Measurements from ENCODE around the gene SREBF1.

DNA sequence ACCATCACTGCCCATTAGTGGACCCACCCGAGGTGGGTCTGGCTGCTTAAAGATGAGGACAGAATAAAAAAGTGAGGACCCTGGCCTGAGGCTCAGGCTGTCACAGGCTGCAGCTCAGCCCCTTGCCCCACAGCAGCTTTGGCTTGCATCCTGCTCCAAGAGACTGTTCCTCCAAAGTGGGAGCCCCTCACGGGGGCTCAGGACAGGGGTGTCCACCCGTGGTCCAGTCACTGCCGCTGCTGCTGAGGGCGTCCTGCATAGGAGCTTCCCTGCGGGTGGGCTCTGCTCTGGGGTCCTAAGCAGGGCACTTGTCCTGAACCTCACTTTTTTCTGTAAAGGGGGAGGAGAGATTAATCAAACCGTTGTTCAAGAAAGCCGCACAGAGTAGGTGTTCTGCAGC lies 47.8 kb downstream of the SREBF1 start:
- TF ChIP-seq, protein P1, sequence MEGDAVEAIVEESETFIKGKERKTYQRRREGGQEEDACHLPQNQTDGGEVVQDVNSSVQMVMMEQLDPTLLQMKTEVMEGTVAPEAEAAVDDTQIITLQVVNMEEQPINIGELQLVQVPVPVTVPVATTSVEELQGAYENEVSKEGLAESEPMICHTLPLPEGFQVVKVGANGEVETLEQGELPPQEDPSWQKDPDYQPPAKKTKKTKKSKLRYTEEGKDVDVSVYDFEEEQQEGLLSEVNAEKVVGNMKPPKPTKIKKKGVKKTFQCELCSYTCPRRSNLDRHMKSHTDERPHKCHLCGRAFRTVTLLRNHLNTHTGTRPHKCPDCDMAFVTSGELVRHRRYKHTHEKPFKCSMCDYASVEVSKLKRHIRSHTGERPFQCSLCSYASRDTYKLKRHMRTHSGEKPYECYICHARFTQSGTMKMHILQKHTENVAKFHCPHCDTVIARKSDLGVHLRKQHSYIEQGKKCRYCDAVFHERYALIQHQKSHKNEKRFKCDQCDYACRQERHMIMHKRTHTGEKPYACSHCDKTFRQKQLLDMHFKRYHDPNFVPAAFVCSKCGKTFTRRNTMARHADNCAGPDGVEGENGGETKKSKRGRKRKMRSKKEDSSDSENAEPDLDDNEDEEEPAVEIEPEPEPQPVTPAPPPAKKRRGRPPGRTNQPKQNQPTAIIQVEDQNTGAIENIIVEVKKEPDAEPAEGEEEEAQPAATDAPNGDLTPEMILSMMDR (conservative IDR thresholded peaks at IDR 0.05; ENCODE audit: low read length) = no peak
- TF ChIP-seq EZH2phosphoT487 (IDR thresholded peaks at IDR 0.05; ENCODE audit: borderline replicate concordance) = no peak
